GM12878 (cell line): ENCODE data around the gene PCDHB9.
"Not testable (repeated sequence)": the region's sequence is repeated elsewhere in the genome, so short reads cannot be mapped to it uniquely, and the experiment has no call there.

Experiments
- CTCF ChIP-seq, 3 experiments: IDR thresholded peaks in 2 of 3; conservative IDR thresholded peaks in 1 of 3; 2 replicates each; pipeline ENCODE4 v1.5.1; 2011; ENCODE audit warnings: low read depth in 3 of 3, low read length in 3 of 3, mild to moderate bottlenecking in 3 of 3, control low read depth in 2 of 3, moderate library complexity in 2 of 3, inconsistent platforms in 1 of 3, mixed read lengths in 1 of 3; ENCODE audit not compliant: control insufficient read depth in 2 of 3, insufficient read depth in 1 of 3; ENCODE audit errors: extremely low read depth in 1 of 3
- ESRRA ChIP-seq: IDR thresholded peaks from 2 replicates; pipeline ENCODE4 v1.6.1; 2012; ENCODE audit warnings: mild to moderate bottlenecking, low read length, improper control_type of control experiment
- FOXM1 ChIP-seq: IDR thresholded peaks from 2 replicates; pipeline ENCODE4 v1.6.1; 2012; ENCODE audit warnings: low read depth, mild to moderate bottlenecking, inconsistent platforms, low read length, moderate library complexity
- NFIC ChIP-seq: IDR thresholded peaks from 2 replicates; pipeline ENCODE4 v1.6.1; 2012; ENCODE audit warnings: low read depth, mild to moderate bottlenecking, inconsistent platforms, low read length, moderate library complexity
- NR2C2 ChIP-seq: IDR thresholded peaks from 2 replicates; pipeline ENCODE4 v1.6.1; 2011; ENCODE audit warnings: borderline replicate concordance, low read depth; ENCODE audit not compliant: control insufficient read depth, insufficient read length
- POLR2A ChIP-seq: IDR thresholded peaks from 2 replicates; pipeline ENCODE4 v1.6.1; 2011; ENCODE audit warnings: low read depth, mild to moderate bottlenecking, low read length
- POLR2AphosphoS5 ChIP-seq: IDR thresholded peaks from 2 replicates; pipeline ENCODE4 v1.6.1; 2011; ENCODE audit warnings: mild to moderate bottlenecking, low read length, inconsistent platforms
- RAD21 ChIP-seq: IDR thresholded peaks from 2 replicates; pipeline ENCODE4 v1.6.1; 2011; ENCODE audit warnings: mild to moderate bottlenecking, low read depth, low read length, moderate library complexity; ENCODE audit not compliant: insufficient read depth
- SP1 ChIP-seq: IDR thresholded peaks from one replicate; pipeline ENCODE4 v1.6.1; 2011; ENCODE audit warnings: low read depth, low read length
- ZBED1 ChIP-seq: IDR thresholded peaks from 2 replicates; pipeline ENCODE4 v1.6.1; 2016; ENCODE audit warnings: borderline replicate concordance

DNA sequence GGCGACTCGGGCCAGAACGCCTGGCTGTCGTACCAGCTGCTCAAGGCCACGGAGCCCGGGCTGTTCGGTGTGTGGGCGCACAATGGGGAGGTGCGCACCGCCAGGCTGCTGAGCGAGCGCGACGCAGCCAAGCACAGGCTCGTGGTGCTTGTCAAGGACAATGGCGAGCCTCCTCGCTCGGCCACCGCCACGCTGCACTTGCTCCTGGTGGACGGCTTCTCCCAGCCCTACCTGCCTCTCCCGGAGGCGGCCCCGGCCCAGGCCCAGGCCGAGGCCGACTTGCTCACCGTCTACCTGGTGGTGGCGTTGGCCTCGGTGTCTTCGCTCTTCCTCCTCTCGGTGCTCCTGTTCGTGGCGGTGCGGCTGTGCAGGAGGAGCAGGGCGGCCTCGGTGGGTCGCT is 7.4 kb downstream of the PCDHB9 start:
- not testable (repeated sequence) for TF ChIP-seq FOXM1; POLR2A; POLR2AphosphoS5; NR2C2; CTCF (IDR thresholded peaks at IDR 0.05 in 2 of 3, conservative IDR thresholded peaks at IDR 0.05 in 1 of 3; ENCODE audit: control insufficient read depth in 2 of 3, extremely low read depth in 1 of 3, insufficient read depth in 1 of 3, low read depth in 3 of 3, low read length in 3 of 3); NFIC; ESRRA; ZBED1; SP1; RAD21
